GM21619 (cell line): Measurements from ENCODE around the gene CCDC32.

Source experiments
- ATAC-seq: cut with Tn5 transposase; IDR thresholded peaks from one replicate; pipeline ENCODE4 v1.9.1; 2021; ENCODE audit not compliant: unreplicated experiment

Gene CCDC32

DNA sequence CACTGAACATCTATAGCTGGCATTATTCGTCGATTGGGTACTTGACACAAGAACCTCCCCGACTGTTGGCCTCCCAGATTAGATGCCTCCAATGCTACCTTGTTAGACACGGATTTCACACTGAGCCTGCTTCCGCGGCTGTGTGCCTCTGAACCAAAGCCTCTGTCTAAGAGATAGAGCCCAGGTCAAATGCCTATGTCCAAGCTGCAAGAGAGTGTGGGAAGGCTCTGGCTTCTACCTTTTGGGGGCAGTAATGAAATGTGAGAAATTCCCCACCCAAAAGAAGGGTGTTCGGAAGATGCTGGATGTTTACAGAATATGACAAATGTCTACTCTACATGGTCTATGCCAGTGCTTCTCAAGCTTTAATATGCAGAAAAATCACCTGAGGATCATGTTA, 2.3 kb upstream of the CCDC32 start:
- no peak for ATAC-seq

DNA sequence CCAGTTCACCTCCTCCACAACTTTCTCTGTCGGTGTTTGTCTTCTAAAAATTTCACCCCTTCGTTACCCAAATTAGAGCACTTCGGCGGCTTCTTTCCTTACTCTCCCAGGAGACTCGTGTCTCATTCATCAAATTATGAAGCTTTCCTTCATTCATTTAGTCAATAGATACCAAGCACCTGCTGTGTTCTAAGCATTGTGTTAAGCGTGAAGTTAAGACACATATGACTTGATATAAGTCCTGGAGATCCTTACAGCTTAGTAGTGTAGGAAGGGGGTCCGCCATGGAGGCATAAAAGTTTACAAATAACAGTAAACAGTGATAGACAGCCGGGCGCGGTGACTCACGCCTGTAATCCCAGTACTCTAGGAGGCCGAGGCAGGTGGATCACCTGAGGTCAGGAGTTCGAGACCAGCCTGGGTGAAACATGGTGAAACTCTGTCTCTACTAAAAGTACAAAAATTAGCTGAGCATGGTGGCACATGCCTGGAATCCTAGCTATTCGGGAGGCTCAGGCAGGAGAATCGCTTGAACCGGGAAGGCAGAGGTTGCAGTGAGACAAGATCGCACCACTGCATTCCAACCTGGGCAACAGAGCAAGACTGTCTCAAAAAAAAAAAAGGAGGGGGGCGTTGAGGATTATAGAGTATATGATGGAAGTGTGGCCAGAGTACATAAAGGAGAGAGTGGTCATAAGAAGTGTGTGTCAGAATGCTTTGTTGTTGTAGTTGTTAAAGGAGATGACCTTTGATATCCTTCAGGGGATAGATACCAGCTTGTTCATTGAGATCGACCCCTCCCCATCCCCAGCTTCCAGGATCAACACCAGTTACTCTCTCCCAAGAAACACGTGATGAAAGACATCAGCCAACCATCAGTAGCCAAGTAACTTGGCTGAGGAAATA, 744 bp upstream of the CCDC32 start:
- no peak for ATAC-seq

DNA sequence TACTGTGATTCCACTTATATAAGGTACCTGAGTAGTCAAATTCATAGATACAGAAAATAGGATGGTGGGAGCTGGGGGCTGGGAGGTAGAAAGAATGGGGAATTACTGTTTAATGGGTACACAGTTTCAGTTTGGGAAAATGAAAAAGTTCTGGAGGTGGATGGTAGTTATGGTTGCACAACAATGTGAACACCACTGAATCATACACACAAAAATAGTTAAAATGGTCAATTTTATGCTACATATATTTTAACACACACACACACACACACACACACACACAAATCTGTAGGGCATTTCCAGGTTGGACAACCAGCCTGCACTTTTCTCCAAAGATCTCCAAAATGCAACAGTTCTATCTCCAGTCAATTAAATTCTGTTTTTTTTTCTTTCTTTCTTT, 1.4 kb downstream of the CCDC32 start:
- ATAC-seq: no peak

DNA sequence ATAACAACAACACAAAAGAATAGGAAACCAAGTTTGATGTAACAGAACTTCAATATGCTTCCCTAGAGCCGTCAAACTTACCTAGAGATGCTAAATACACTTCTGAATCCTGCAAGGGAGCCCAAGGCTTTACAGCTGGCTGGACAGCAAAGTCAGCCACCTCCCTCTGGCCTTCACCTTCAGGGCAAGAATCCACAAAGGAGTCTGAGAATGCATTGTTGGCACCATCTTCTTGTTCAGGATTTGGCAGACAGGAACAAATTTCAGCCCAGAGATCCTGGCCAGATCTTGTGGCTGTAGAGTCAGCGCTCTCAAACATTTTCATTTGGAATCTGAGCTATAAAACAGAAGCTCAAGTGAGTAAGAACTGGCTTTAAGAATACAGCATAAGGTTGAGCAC, 2.2 kb downstream of the CCDC32 start:
- no peak for ATAC-seq

DNA sequence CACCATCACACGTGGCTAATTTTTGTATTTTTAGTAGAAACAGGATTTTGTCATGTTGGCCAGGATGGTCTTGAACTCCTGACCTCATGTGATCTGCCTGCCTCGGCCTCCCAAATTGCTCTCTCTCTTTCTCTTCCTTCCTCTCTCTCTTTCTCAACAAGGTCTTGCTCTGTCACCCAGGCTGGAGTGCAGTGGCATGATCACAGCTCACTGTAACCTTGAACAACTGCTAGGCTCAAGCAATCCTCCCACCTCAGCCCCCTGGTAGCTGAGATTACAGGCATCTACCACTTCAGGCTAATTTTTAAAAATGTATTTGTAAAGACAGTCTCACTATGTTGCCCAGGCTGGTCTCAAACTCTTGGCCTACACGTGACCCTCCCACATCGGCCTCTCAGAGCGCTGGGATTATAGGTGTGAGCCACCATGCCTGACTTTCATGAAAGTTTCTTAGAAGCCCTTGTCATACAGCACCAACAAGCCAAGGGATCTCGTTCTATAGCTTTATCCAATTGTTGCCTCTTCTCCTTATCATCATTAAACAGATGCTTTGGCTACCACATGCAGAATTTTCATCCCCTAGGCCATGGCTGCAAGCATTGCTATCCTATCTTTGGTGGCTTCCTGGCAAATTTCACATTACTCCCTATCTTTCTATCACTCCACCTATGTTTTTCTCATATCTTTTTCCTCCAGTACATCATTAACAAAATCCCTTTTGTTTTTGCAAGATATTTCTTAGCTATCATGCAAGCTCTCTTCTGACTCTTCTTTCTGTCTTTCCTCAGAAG, 5.7 kb downstream of the CCDC32 start:
- ATAC-seq: no peak

- ATAC-seq: no peak
Observed at GRCh38 chr15:40555876-40556275, 9.0 kb downstream of the CCDC32 start.

GRCh38 chr15:40554161-40554525, 10.7 kb downstream of the CCDC32 start:
- ATAC-seq: no peak

- peak; percentile 64 for ATAC-seq
Observed at GRCh38 chr15:40550341-40551037, 14.4 kb downstream of the CCDC32 start.

- ATAC-seq: no peak
Observed at GRCh38 chr15:40549894-40550293, 14.9 kb downstream of the CCDC32 start.

DNA sequence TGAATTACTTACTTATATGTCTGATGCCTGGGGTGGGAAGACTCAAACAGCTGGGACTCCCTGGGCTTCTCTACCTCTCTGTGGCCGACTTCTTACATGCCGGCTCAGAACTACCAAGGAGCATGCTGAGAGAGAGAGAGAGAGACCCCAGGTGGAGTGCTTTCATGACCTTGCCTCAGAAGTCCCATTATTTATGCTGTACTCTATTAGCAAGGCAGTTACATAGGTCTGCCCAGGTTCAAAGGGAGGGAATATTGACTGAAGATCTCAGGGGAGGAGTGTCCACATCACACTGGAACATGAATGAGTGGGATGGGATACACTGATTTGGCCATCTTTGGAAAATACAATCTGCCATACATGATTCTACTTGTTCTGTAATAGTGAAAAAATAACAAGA, 16.2 kb downstream of the CCDC32 start:
- no peak for ATAC-seq

DNA sequence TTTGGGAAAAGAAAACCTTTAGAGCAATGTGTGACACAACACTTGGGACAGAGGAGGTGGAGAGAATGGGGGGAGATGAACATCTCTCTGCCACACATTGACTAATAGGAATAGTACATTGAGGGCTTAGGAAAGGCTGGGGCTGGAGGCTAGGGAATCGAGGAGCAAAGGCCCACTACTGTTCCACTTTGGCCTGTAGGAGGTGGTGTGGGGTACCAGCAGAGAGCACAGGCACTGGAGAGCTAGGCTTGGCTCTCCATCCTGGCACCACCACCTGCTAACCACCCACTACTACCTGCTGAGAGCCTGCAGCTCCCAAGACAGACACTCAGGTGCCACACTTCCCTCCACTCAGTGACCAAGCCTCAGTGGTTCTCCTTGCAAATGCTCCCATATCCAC, 19.4 kb downstream of the CCDC32 start:
- no peak for ATAC-seq

DNA sequence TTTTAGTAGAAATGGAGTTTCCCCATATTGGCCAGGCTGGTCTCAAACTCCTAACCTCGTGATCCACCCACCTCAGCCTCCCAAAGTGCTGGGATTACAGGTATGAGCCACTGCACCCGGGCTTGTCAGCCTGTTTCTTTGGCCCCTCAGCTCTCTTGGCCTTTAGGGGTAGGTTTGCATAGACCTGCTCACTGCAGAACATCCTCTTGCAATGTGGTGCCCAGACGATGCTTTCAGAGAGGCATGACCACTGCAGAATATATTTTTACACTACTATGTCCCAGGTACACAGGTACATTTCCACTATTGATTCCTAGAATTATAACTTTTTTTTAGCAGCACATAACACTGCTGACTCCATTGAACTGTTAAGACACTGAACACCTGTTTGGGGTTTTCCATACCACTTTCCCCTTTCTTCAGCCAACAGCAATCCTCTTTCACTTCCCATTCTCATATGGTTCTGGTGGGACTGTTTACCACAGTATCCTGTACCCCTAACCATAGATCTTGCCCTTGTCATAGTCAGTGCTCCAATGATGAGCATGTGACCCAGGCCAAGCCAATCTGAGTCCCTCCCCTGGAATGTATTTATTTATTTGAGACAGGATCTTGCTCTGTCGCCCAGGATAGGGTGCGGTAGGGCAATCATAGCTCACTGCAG, 21.1 kb downstream of the CCDC32 start:
- ATAC-seq: peak; percentile 78

DNA sequence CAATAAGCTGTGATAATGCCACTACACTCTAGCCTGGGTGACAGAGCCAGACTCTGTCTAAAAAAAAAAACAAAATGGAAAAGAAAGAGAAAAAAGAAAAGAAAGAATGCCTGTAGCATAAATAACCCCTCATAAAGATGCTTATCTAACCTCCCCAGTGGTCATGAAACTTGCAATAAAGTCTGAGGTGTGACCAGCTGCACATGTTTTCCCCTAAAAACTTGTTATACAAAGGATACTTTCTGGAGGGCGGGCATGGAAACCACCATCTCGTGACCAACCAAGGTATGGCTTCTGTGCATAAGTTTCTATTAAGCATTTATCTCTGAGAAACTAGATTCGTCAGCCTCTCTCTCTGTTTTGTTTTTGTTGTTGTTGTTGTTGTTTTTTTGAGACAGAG, 21.8 kb downstream of the CCDC32 start:
- no peak for ATAC-seq

- ATAC-seq: no peak
Observed at GRCh38 chr15:40538976-40539375, 25.9 kb downstream of the CCDC32 start.

DNA sequence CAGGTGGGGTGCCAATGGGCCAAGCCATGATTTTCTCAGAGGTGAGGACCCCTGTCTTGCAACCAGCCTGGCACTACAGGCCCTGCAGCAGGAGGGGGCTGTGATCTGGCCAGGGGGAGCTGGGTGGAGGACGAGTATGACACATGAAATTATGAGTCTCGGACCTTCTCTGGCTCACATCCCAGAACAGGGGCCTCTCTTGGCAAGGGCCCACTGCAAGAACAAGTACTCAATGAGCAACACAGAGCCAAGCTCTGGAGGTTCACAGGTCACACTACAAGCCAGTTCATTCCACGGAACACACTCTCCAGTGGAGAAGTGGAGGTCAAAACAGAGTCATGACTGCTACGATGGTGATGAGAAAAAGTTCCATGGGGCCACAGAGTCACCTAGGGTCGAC, 28.3 kb downstream of the CCDC32 start:
- ATAC-seq: no peak

DNA sequence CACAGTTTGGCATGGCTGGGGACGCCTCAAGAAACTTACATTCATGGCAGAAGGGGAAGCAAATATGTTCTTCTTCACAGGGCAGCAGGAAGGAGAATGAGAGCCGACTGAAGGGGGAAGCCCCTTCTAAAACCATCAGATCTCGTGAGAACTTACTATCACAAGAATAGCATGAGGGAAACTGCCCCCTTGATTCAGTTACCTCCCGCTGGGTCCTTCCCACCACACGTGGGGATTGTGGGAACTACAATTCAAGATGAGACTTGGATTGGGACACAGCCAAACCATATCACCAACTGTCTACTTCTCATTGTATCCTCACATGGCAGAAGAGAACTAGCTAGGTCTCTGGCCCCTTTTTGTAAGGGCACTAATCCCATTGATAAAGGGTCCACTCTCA, 30.5 kb downstream of the CCDC32 start:
- no peak for ATAC-seq

GRCh38 chr15:40533763-40534364, 31.0 kb downstream of the CCDC32 start:
- ATAC-seq: no peak

DNA sequence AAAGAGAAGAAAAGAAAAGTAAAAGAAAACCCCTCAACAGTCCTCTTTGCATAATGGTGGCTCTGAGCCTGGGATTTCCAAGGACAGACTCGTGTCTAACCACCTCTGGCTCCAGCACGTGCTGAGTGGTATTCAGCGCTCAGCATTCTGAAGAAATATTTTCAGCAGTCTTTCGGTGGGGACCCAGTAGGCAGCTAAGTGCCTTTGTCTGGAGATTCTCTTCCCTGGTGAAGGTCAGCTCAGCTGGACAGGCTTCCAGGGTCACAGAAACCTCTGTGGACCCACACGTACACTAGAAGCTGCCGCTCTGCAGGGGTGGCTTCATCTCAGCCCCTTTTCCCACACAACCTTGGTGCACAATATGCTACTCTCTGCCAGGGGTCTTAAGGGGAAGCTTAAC, 36.0 kb downstream of the CCDC32 start:
- no peak for ATAC-seq

GRCh38 chr15:40525855-40526254, 39.0 kb downstream of the CCDC32 start:
- no peak for ATAC-seq

- ATAC-seq: no peak
Observed at GRCh38 chr15:40523611-40524010, 41.2 kb downstream of the CCDC32 start.

DNA sequence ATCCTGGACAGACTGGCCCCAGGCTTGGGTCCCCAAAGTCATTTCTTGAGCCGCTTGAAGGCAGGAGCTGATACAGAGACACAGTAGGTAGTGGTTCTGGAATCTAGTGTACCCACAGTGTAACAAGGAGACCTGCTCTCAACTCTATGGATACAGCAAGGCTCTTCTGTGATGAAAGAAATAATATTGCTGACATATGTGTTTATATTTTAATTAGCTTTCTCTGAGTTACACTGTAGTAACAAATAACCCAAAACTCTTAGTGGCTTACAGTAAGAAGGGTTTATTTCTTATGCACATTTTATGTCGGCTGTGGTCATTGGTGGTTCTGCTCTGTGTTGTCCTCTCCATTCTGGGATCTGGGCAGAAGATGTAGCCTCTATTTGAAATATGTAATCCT, 48.5 kb downstream of the CCDC32 start:
- no peak for ATAC-seq
